Measurements from ENCODE around the gene STK32A. TPM values are rescaled to one million over a fixed set of nuclear protein-coding genes. Genes with fewer than 3 reads are reported as not detected.
A peak's percentile ranks its signal among the peaks of the same experiment; 100 is the strongest.

Gene STK32A
- total RNA-seq, 2 donors from 2014 or later: 0.95 to 8.7 TPM

- intact Hi-C loops (cut with DNase I): no loop called here
- no peak for DNase-seq (ENCODE audit: low spot score)
These were observed 172.4 kb downstream of the STK32A start for GRCh38 chr5:147407094-147407681.

GRCh38 chr5:147408980-147409379, 174.2 kb downstream of the STK32A start:
- no peak for DNase-seq (ENCODE audit: low spot score)
- intact Hi-C loops (cut with DNase I): no loop called here

- peak; percentile 85 for DNase-seq (ENCODE audit: low spot score)
- intact Hi-C loops (cut with DNase I): loop anchor here in 1 of 2 donors (5.0 to 10.0 kb wide), 2 partner anchors 37 to 94 kb away; no protein-coding TSS in a partner anchor
These were observed 175.9 kb downstream of the STK32A start for GRCh38 chr5:147410496-147411358.

GRCh38 chr5:147411359-147412319, 176.8 kb downstream of the STK32A start:
- DNase-seq (ENCODE audit: low spot score): no peak
- intact Hi-C loops (cut with DNase I): loop anchor here in 1 of 2 donors (5.0 to 10.0 kb wide), 2 partner anchors 36 to 93 kb away; no protein-coding TSS in a partner anchor

- intact Hi-C loops (cut with DNase I): loop anchor here in 1 of 2 donors (5.0 to 10.0 kb wide), 2 partner anchors 35 to 92 kb away; no protein-coding TSS in a partner anchor
- no peak for DNase-seq (ENCODE audit: low spot score)
These were observed 177.7 kb downstream of the STK32A start for GRCh38 chr5:147412561-147412960.

- DNase-seq (ENCODE audit: low spot score): no peak
- intact Hi-C loops (cut with DNase I): loop anchor here in 1 of 2 donors (5.0 to 10.0 kb wide), 2 partner anchors 34 to 92 kb away; no protein-coding TSS in a partner anchor
These were observed 178.4 kb downstream of the STK32A start for GRCh38 chr5:147413266-147413665.

- DNase-seq (ENCODE audit: low spot score): no peak
- intact Hi-C loops (cut with DNase I): loop anchor here in 1 of 2 donors (10.0 kb wide), 1 partner anchor 89 kb away; no protein-coding TSS in a partner anchor
These were observed 180.8 kb downstream of the STK32A start for GRCh38 chr5:147415651-147416050.

- peak; percentile 86 for DNase-seq (ENCODE audit: low spot score)
- intact Hi-C loops (cut with DNase I): loop anchor here in 1 of 2 donors (10.0 kb wide), 1 partner anchor 88 kb away; no protein-coding TSS in a partner anchor
These were observed 182.4 kb downstream of the STK32A start for GRCh38 chr5:147417135-147417813.

GRCh38 chr5:147418613-147419012, 183.8 kb downstream of the STK32A start:
- intact Hi-C loops (cut with DNase I): loop anchor here in 1 of 2 donors (10.0 kb wide), 1 partner anchor 86 kb away; no protein-coding TSS in a partner anchor
- no peak for DNase-seq (ENCODE audit: low spot score)

GRCh38 chr5:147426640-147427327, 192.0 kb downstream of the STK32A start:
- no peak for DNase-seq (ENCODE audit: low spot score)
- intact Hi-C loops (cut with DNase I): no loop called here

- intact Hi-C loops (cut with DNase I): no loop called here
These were observed 192.9 kb downstream of the STK32A start for GRCh38 chr5:147427521-147428401.

GRCh38 chr5:147430628-147431027, 195.8 kb downstream of the STK32A start:
- DNase-seq (ENCODE audit: low spot score): no peak
- intact Hi-C loops (cut with DNase I): no loop called here

More at GRCh38 chr5:147427521-147428401, 192.9 kb downstream of the STK32A start:
- DNase-seq (ENCODE audit: low spot score): no peak

- intact Hi-C loops (cut with DNase I): no loop called here
- DNase-seq (ENCODE audit: low spot score): no peak
These were observed 196.8 kb downstream of the STK32A start for GRCh38 chr5:147431586-147431985.

- DNase-seq (ENCODE audit: low spot score): no peak
- intact Hi-C loops (cut with DNase I): no loop called here
These were observed 197.5 kb downstream of the STK32A start for GRCh38 chr5:147432323-147432722.

- intact Hi-C loops (cut with DNase I): no loop called here
- DNase-seq (ENCODE audit: low spot score): no peak
These were observed 199.2 kb downstream of the STK32A start for GRCh38 chr5:147434049-147434448.

GRCh38 chr5:147436596-147436995, 201.8 kb downstream of the STK32A start:
- intact Hi-C loops (cut with DNase I): no loop called here
- DNase-seq (ENCODE audit: low spot score): no peak

GRCh38 chr5:147437161-147437596, 202.4 kb downstream of the STK32A start:
- intact Hi-C loops (cut with DNase I): no loop called here
- DNase-seq (ENCODE audit: low spot score): no peak
